ENCODE data around the gene FICD. TPM values are rescaled to one million over a fixed set of nuclear protein-coding genes. Genes with fewer than 3 reads are reported as not detected.
A peak's percentile ranks its signal among the peaks of the same experiment; 100 is the strongest.

The FICD gene
- total RNA-seq, 2 donors from 2014 or later, result 4.0 to 7.7 TPM

DNA sequence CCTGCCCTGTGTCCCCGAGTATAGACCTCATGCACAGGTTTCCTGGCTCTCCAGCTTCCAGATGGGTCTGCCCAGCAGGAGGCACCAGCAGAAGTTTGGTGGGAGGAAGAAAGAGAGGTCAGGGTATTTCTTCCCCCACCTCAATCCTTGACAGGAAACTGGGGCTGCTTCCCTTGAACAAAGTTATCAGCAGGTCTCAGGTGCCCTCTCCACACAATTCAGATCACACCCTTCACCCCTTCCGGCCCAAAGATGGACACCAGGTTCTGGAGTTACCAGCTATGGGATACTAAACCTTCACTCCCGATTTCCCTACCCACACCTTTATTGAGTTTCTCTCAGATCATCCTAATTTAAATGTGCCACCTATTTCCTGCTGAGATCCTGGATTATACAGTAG lies 44.7 kb downstream of the FICD start:
- H3K27me3 Mint-ChIP-seq (ENCODE audit: low read depth), result no peaks in the 10 kb centered on the region
- peak overlapping the region; percentile 95 to 96 for H3K4me3 Mint-ChIP-seq
- ATAC-seq (replicated peaks in 1 of 2) (no peak), DNase-seq (no peak)
- H3K4me1 Mint-ChIP-seq (ENCODE audit: low read depth), result peaks cover 70% of the 10 kb centered on the region
- peak overlapping the region; percentile 100 for H3K27ac Mint-ChIP-seq
- peaks cover 10 to 13% of the 10 kb centered on the region in 2 donors for H3K36me3 Mint-ChIP-seq (ENCODE audit: insufficient read depth in 2 of 2)
- no peaks in the 10 kb centered on the region for H3K9me3 Mint-ChIP-seq

DNA sequence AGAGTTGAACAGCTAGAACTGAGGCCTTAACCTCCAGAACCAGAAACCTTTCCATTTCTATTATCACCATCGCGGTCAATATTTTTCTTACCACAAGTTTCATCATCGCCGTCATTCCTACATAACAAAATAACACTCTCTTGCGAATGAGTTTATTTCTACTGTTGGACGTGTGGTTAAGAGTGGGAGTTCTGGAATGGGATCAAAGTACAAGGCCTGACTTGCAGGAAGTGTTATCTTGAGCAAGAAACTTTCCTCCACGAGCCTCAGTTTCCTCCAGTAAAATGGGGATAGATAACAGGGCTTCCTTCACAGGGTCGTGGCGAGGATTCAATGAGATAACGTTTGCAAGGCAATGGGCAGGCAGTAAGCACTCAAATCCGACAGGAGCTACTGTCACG lies 45.2 kb downstream of the FICD start:
- Mint-ChIP-seq H3K4me3 (peak overlapping the region; percentile 95 to 96), H3K9me3 (no peaks in the 10 kb centered on the region), H3K4me1 (ENCODE audit: low read depth) (peaks cover 65% of the 10 kb centered on the region), H3K27ac (peak overlapping the region; percentile 100), H3K27me3 (ENCODE audit: low read depth) (no peaks in the 10 kb centered on the region), H3K36me3 (ENCODE audit: insufficient read depth in 2 of 2) (peaks cover 12 to 13% of the 10 kb centered on the region in 2 donors)
- DNase-seq (no peak), ATAC-seq (replicated peaks in 1 of 2) (no peak)

- peak within 1 kb of the TSS; percentile 100 for H3K27ac Mint-ChIP-seq
- no peaks in the 10 kb centered on the region for H3K27me3 Mint-ChIP-seq (ENCODE audit: low read depth)
- H3K4me3 Mint-ChIP-seq, result peak within 1 kb of the TSS; percentile 95 to 96
- peaks cover 13 to 15% of the 10 kb centered on the region in 2 donors for H3K36me3 Mint-ChIP-seq (ENCODE audit: insufficient read depth in 2 of 2)
- H3K4me1 Mint-ChIP-seq (ENCODE audit: low read depth), result peaks cover 65% of the 10 kb centered on the region
- DNase-seq (peak; percentile 83 to 89), ATAC-seq (replicated peaks in 1 of 2) (peak; percentile 45 to 50)
- no peaks in the 10 kb centered on the region for H3K9me3 Mint-ChIP-seq
These were observed 46.0 kb downstream of the FICD start, which contains the start of gene SART3 for GRCh38 chr12:108560752-108561719. SART3 (minus strand) TSS chr12:108561173; CDS start chr12:108561154, 19 bp downstream.

GRCh38 chr12:108561852-108562347 lies 46.8 kb downstream of the FICD start:
- Mint-ChIP-seq H3K4me1 (ENCODE audit: low read depth) (peaks cover 64% of the 10 kb centered on the region), H3K9me3 (no peaks in the 10 kb centered on the region), H3K4me3 (peak overlapping the region; percentile 95 to 96), H3K27me3 (ENCODE audit: low read depth) (no peaks in the 10 kb centered on the region), H3K36me3 (ENCODE audit: insufficient read depth in 2 of 2) (peaks cover 13 to 16% of the 10 kb centered on the region in 2 donors), H3K27ac (peak overlapping the region; percentile 100)
- DNase-seq (no peak), ATAC-seq (replicated peaks in 1 of 2) (peak in 1 of 2 donors; percentile 0)

DNA sequence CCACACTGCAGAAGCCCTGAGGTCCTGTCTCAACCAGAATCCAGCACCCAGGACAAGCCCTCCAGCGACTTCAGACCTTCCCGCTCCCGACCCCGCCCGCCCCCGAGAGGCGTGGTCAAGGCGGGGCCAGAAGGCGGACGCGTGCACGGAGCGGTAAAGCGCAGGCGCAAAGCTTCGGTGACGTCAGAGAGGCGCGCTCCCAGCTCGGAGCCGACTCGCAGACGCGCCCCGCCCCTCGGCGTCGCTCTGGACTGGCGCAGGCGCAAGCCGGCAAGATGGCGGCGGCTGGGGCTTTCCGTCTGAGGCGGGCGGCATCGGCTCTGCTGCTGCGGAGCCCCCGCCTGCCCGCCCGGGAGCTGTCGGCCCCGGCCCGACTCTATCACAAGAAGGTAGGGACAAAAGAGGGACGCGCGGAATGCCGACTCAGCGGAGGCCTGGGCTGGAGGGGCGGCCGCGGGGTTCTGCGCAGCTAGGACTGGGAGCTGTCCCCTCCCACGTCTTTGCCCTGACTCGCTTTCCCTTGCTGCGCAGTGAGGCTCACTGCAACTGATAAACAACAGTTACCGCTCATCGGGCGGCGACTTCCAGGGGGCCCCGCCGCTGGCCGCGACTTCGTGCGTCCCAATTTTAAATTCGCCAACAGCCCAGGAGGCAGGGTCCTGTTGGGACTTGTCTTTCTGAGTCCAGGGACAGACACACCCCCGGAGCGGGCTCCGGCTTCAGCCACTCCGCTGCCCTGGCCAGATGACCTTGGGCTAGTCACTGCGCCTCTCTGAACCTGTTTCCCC lies 47.5 kb downstream of the FICD start, which contains the start of gene ISCU:
ISCU (plus strand) TSS at position 249 of the 788 bp plus-strand sequence; CDS start at position 276, 27 bp downstream.
- peak within 1 kb of the TSS; percentile 95 to 96 for H3K4me3 Mint-ChIP-seq
- no peaks in the 10 kb centered on the region for H3K27me3 Mint-ChIP-seq (ENCODE audit: low read depth)
- H3K4me1 Mint-ChIP-seq (ENCODE audit: low read depth), result peaks cover 64% of the 10 kb centered on the region
- peaks cover 14 to 23% of the 10 kb centered on the region in 2 donors for H3K36me3 Mint-ChIP-seq (ENCODE audit: insufficient read depth in 2 of 2)
- peak; percentile 99 for DNase-seq
- no peaks in the 10 kb centered on the region for H3K9me3 Mint-ChIP-seq
- ATAC-seq (replicated peaks in 1 of 2), result peak; percentile 56 to 64
- H3K27ac Mint-ChIP-seq, result peak within 1 kb of the TSS; percentile 100

DNA sequence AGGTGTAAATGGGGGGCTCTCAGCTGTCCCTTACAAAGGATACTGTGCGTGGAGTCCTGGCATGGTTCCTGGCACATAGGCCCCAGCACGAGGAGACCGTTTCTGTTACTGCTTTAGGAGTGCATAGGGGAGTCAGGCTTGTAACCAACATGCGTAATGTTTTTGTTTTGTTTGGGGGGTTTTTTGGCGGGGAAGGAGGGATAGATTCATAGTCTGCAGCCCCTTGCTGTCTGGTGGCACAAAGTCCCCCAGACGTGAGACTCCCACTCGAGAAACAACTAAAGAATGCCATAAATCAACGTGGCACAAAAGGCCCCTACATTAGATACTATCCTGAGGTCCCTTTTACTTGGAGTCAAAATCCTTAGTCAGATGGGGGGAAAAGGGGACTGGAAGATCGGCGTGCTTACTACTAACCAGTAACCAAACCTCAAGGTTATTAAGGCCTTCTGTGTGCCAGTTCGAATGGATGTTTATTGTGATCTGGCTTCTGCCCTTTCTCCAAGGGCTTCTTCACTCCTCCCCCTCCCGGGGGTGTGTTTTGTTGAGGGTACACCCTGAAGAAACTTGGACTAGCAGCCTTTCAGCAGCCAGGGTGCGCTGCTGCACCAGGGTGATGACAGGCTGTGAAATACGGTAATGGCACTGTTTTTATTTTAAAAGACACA lies 48.2 kb downstream of the FICD start:
- no peaks in the 10 kb centered on the region for H3K9me3 Mint-ChIP-seq
- H3K4me1 Mint-ChIP-seq (ENCODE audit: low read depth), result peaks cover 64% of the 10 kb centered on the region
- peaks cover 17 to 26% of the 10 kb centered on the region in 2 donors for H3K36me3 Mint-ChIP-seq (ENCODE audit: insufficient read depth in 2 of 2)
- peak overlapping the region; percentile 95 to 96 for H3K4me3 Mint-ChIP-seq
- peak; percentile 56 to 59 for ATAC-seq (replicated peaks in 1 of 2)
- DNase-seq, result peak; percentile 90 to 92
- no peaks in the 10 kb centered on the region for H3K27me3 Mint-ChIP-seq (ENCODE audit: low read depth)
- peak overlapping the region; percentile 95 for H3K27ac Mint-ChIP-seq

GRCh38 chr12:108563804-108564151 lies 48.7 kb downstream of the FICD start:
- no peaks in the 10 kb centered on the region for H3K27me3 Mint-ChIP-seq (ENCODE audit: low read depth)
- H3K36me3 Mint-ChIP-seq (ENCODE audit: insufficient read depth in 2 of 2), result peaks cover 20 to 31% of the 10 kb centered on the region in 2 donors
- H3K9me3 Mint-ChIP-seq, result no peaks in the 10 kb centered on the region
- ATAC-seq (replicated peaks in 1 of 2) (no peak), DNase-seq (no peak)
- H3K4me1 Mint-ChIP-seq (ENCODE audit: low read depth), result peaks cover 64% of the 10 kb centered on the region
- H3K27ac Mint-ChIP-seq, result peak overlapping the region; percentile 95
- peak overlapping the region; percentile 95 to 96 for H3K4me3 Mint-ChIP-seq

- peak overlapping the region; percentile 95 for H3K27ac Mint-ChIP-seq
- no peaks in the 10 kb centered on the region for H3K27me3 Mint-ChIP-seq (ENCODE audit: low read depth)
- H3K9me3 Mint-ChIP-seq, result no peaks in the 10 kb centered on the region
- no peak for ATAC-seq (replicated peaks in 1 of 2)
- no peak for DNase-seq
- H3K4me3 Mint-ChIP-seq, result no peak overlapping the region
- H3K36me3 Mint-ChIP-seq (ENCODE audit: insufficient read depth in 2 of 2), result peaks cover 26 to 31% of the 10 kb centered on the region in 2 donors
- H3K4me1 Mint-ChIP-seq (ENCODE audit: low read depth), result peaks cover 64% of the 10 kb centered on the region
These were observed 49.6 kb downstream of the FICD start for GRCh38 chr12:108564724-108565123.

GRCh38 chr12:108565146-108565545 lies 50.1 kb downstream of the FICD start:
- Mint-ChIP-seq H3K4me1 (ENCODE audit: low read depth) (peaks cover 64% of the 10 kb centered on the region), H3K27ac (no peak overlapping the region), H3K4me3 (no peak overlapping the region), H3K9me3 (no peaks in the 10 kb centered on the region), H3K36me3 (ENCODE audit: insufficient read depth in 2 of 2) (peaks cover 23 to 29% of the 10 kb centered on the region in 2 donors), H3K27me3 (ENCODE audit: low read depth) (no peaks in the 10 kb centered on the region)
- DNase-seq (no peak), ATAC-seq (replicated peaks in 1 of 2) (no peak)

- Mint-ChIP-seq H3K36me3 (ENCODE audit: insufficient read depth in 2 of 2) (peaks cover 17 to 26% of the 10 kb centered on the region in 2 donors), H3K9me3 (no peaks in the 10 kb centered on the region), H3K27ac (peak overlapping the region; percentile 58)
These were observed 50.9 kb downstream of the FICD start for GRCh38 chr12:108565976-108566375.

DNA sequence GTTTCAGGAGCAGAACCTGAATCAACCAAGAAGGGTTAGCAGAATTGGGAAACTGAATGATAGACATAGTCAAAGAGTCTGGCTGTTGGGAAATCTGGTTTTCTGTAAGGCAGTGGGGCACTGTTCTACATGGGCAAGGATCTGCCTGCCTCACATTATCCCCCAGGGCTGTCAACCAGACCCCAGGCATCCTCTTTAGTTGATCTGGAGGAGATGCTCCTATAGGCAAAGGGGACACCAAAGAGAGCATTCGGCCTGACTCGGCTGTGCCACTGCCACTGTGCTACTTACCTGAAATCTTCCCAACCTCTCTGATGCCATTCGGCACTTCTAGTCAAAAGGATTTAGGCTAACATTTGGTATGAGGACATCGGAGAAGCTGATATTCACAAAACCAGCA lies 51.4 kb downstream of the FICD start:
- no peak overlapping the region for H3K27ac Mint-ChIP-seq
- ATAC-seq (replicated peaks in 1 of 2) (no peak), DNase-seq (no peak)
- no peaks in the 10 kb centered on the region for H3K27me3 Mint-ChIP-seq (ENCODE audit: low read depth)
- H3K9me3 Mint-ChIP-seq, result no peaks in the 10 kb centered on the region
- no peak overlapping the region for H3K4me3 Mint-ChIP-seq
- peaks cover 75% of the 10 kb centered on the region for H3K4me1 Mint-ChIP-seq (ENCODE audit: low read depth)
- H3K36me3 Mint-ChIP-seq (ENCODE audit: insufficient read depth in 2 of 2), result peaks cover 17 to 26% of the 10 kb centered on the region in 2 donors

More at GRCh38 chr12:108565976-108566375, 50.9 kb downstream of the FICD start:
- H3K4me1 Mint-ChIP-seq (ENCODE audit: low read depth), result peaks cover 72% of the 10 kb centered on the region
- no peaks in the 10 kb centered on the region for H3K27me3 Mint-ChIP-seq (ENCODE audit: low read depth)
- DNase-seq, result peak; percentile 71 to 74
- peak in 1 of 2 donors; percentile 19 for ATAC-seq (replicated peaks in 1 of 2)
- H3K4me3 Mint-ChIP-seq, result peak overlapping the region in 1 of 2 donors; percentile 32

Measured in activated T-cell treated with anti-CD3 and anti-CD28 coated beads, Interleukin-2, amount 50 U/mL, for 72 hours (primary cell).